GM23338 (cell line): ENCODE measurements around the gene SRI. TPM values are rescaled to one million over a fixed set of nuclear protein-coding genes. Genes with fewer than 3 reads are reported as not detected.
"Not testable (repeated sequence)": the region's sequence is repeated elsewhere in the genome, so short reads cannot be mapped to it uniquely, and the experiment has no call there.

ENCODE experiments used
- ATAC-seq: fragments of 200-7000 bp; cut with Tn5 transposase; 3 replicates; pipeline ENCODE4 v1.9.1; 2020
- DNase-seq: peaks from one replicate; pipeline ENCODE4 v3.0.0-alpha.2; 2015; ENCODE audit warnings: low spot score
- H2AFZ ChIP-seq: fragments of 200-600 bp; sonication (generic); 2 replicates; pipeline ENCODE4 v1.8.0; 2016; ENCODE audit warnings: antibody characterized with exemption, mild to moderate bottlenecking, moderate library complexity
- H3F3A ChIP-seq: fragments of 200-600 bp; sonication (generic); replicated peaks from 2 replicates; pipeline ENCODE4 v1.8.0; 2017; ENCODE audit warnings: antibody characterized with exemption, mixed run types, low read depth
- H3K27ac ChIP-seq: fragments of 200-600 bp; sonication (generic); 2 replicates; pipeline ENCODE4 v1.6.1; 2016; ENCODE audit warnings: low read depth
- H3K27me3 ChIP-seq: fragments of 200-600 bp; sonication (generic); 2 replicates; pipeline ENCODE4 v1.8.0; 2016; ENCODE audit warnings: mild to moderate bottlenecking, mixed run types, moderate library complexity; ENCODE audit not compliant: insufficient read depth
- H3K36me3 ChIP-seq: fragments of 200-600 bp; sonication (generic); 2 replicates; pipeline ENCODE4 v1.8.0; 2016; ENCODE audit warnings: mild to moderate bottlenecking; ENCODE audit not compliant: insufficient read depth
- H3K4me1 ChIP-seq: fragments of 200-600 bp; sonication (generic); 2 replicates; pipeline ENCODE4 v1.8.0; 2016; ENCODE audit warnings: mild to moderate bottlenecking, moderate library complexity; ENCODE audit not compliant: insufficient read depth
- H3K4me2 ChIP-seq: fragments of 200-600 bp; sonication (generic); 2 replicates; pipeline ENCODE4 v1.7.1; 2017; ENCODE audit warnings: mixed run types
- H3K4me3 ChIP-seq: fragments of 200-600 bp; sonication (generic); 2 replicates; pipeline ENCODE4 v1.6.1; 2016; ENCODE audit warnings: mixed run types
- H3K79me2 ChIP-seq: fragments of 200-600 bp; sonication (generic); replicated peaks from 2 replicates; pipeline ENCODE4 v1.8.0; 2017; ENCODE audit warnings: mild to moderate bottlenecking; ENCODE audit not compliant: insufficient read depth
- H3K9me2 ChIP-seq: fragments of 200-600 bp; sonication (generic); 2 replicates; pipeline ENCODE4 v1.8.0; 2017; ENCODE audit not compliant: insufficient read depth
- H4K20me1 ChIP-seq: fragments of 200-600 bp; sonication (generic); replicated peaks from 2 replicates; pipeline ENCODE4 v1.8.0; 2017; ENCODE audit warnings: mild to moderate bottlenecking; ENCODE audit not compliant: insufficient read depth
- H3K27ac Mint-ChIP-seq: 2 replicates; pipeline ENCODE4 v1.8.0; 2020; ENCODE audit warnings: inconsistent platforms, mild to moderate bottlenecking, moderate library complexity, mixed read lengths
- H3K27me3 Mint-ChIP-seq: 3 replicates; pipeline ENCODE4 v1.8.0; 2022; ENCODE audit warnings: low read depth, mild to moderate bottlenecking, moderate library complexity, mixed read lengths, inconsistent platforms; ENCODE audit not compliant: insufficient read depth, poor library complexity
- H3K36me3 Mint-ChIP-seq: 3 replicates; pipeline ENCODE4 v1.8.0; 2021; ENCODE audit warnings: low read depth, mild to moderate bottlenecking, inconsistent platforms, moderate library complexity, mixed read lengths
- H3K4me1 Mint-ChIP-seq: 3 replicates; pipeline ENCODE4 v1.8.0; 2020; ENCODE audit warnings: mild to moderate bottlenecking, inconsistent platforms, mixed read lengths
- H3K4me3 Mint-ChIP-seq: 3 replicates; pipeline ENCODE4 v1.8.0; 2021; ENCODE audit warnings: moderate library complexity, mild to moderate bottlenecking, inconsistent platforms, mixed read lengths
- H3K9me3 Mint-ChIP-seq: 3 replicates; pipeline ENCODE4 v1.8.0; 2020; ENCODE audit warnings: moderate library complexity, mild to moderate bottlenecking, inconsistent platforms, mixed read lengths
- CREB1 ChIP-seq: fragments of 250-450 bp; sonication (Bioruptor Pico); IDR thresholded peaks from 2 replicates; pipeline ENCODE4 v1.5.0; 2020; ENCODE audit warnings: low read depth, mild to moderate bottlenecking, moderate library complexity
- EZH2 ChIP-seq: fragments of 200-600 bp; sonication (generic); IDR thresholded peaks from one replicate; pipeline ENCODE4 v1.8.0; 2017; ENCODE audit warnings: antibody characterized with exemption, mild to moderate bottlenecking, low read depth; ENCODE audit not compliant: unreplicated experiment
- NANOG ChIP-seq: IDR thresholded peaks from 2 replicates; pipeline ENCODE4 v1.6.1; 2016; ENCODE audit warnings: antibody characterized with exemption, borderline replicate concordance
- REST ChIP-seq: IDR thresholded peaks from one replicate; pipeline ENCODE4 v1.6.1; 2018; ENCODE audit warnings: antibody characterized with exemption; ENCODE audit not compliant: unreplicated experiment
- STAT1 ChIP-seq: IDR thresholded peaks from one replicate; pipeline ENCODE4 v1.6.1; 2016; ENCODE audit warnings: antibody characterized with exemption; ENCODE audit not compliant: unreplicated experiment
- ZNF114 ChIP-seq: fragments of 250-450 bp; sonication (Bioruptor Pico); IDR thresholded peaks from 2 replicates; pipeline ENCODE4 v1.5.0; 2020; ENCODE audit warnings: mild to moderate bottlenecking, moderate library complexity
- ZNF331 ChIP-seq: fragments of 250-450 bp; sonication (Bioruptor Pico); IDR thresholded peaks from 2 replicates; pipeline ENCODE4 v1.5.0; 2020; ENCODE audit warnings: low read depth, mild to moderate bottlenecking, moderate library complexity
- polyA plus RNA-seq: library from polyadenylated mRNA; unstranded; fragments of >200 nt; fragmentation: Nextera tagmentation; extraction: Ambion mirVana; gene quantifications from 2 replicates; pipeline ENCODE4 v1.2.1, GENCODE V29; 2016
- total RNA-seq: library from RNA; depleted of rRNA; stranded (reverse); fragments of >200 nt; shearing (Covaris generic); gene quantifications from 2 replicates; pipeline ENCODE4 v1.2.3, GENCODE V29; 2014
- TF ChIP-seq, protein P1 (sequence below), 2 experiments: fragments of 200-600 bp in 1 of 2; sonication (generic) in 1 of 2; conservative IDR thresholded peaks; 2 replicates each; pipeline versions ENCODE4 v1.5.1 to v1.6.1; 2016 to 2017; ENCODE audit warnings: antibody characterized with exemption in 2 of 2, low read depth in 2 of 2, mild to moderate bottlenecking in 2 of 2, moderate library complexity in 1 of 2
- TF ChIP-seq, protein P2 (sequence below): fragments of 250-450 bp; sonication (Bioruptor Pico); IDR thresholded peaks from 2 replicates; pipeline ENCODE4 v1.5.0; 2020; ENCODE audit warnings: mild to moderate bottlenecking, moderate library complexity

Gene SRI
- total and polyA plus RNA-seq, 2 experiments from 2014 or later: 141 to 321 TPM

DNA sequence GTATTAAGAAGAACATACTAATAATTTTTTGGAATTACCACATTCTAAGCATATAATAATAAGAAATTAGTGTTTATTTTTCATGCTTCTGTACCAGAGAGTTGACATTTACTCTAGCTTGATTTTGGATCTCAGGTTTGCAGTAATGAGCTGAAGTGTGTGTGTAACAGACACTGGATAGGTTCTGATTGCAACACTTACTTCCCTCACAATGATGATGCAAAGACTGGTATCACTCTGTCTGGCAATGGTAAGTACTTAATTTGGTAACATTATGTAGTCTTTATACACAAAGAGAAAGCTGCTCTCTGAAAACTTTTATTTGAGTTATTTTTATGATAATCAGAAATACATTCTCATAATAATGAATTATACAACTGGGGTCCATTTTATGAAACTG is 54.1 kb downstream of the SRI start (continued):
- TF ChIP-seq, protein P1, sequence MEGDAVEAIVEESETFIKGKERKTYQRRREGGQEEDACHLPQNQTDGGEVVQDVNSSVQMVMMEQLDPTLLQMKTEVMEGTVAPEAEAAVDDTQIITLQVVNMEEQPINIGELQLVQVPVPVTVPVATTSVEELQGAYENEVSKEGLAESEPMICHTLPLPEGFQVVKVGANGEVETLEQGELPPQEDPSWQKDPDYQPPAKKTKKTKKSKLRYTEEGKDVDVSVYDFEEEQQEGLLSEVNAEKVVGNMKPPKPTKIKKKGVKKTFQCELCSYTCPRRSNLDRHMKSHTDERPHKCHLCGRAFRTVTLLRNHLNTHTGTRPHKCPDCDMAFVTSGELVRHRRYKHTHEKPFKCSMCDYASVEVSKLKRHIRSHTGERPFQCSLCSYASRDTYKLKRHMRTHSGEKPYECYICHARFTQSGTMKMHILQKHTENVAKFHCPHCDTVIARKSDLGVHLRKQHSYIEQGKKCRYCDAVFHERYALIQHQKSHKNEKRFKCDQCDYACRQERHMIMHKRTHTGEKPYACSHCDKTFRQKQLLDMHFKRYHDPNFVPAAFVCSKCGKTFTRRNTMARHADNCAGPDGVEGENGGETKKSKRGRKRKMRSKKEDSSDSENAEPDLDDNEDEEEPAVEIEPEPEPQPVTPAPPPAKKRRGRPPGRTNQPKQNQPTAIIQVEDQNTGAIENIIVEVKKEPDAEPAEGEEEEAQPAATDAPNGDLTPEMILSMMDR (conservative IDR thresholded peaks at IDR 0.05; ENCODE audit: low read depth in 2 of 2): no peak
- no peak for TF ChIP-seq CREB1

DNA sequence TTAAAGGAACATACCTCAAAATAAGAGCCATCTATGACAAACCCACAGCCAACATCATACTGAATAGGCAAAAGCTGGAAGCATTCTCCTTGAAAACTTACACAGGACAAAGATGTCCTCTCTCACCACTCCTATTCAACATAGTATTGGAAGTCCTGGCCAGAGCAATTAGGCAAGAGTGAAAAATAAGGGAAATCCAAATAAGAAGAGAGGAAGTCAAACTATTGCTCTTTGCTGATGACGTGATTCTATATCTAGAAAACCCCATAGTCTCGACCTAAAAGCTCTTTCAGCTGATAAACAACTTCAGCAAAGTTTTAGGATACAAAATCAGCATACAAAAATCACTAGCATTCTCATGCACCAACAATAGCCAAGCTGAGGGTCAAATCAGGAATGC is 60.1 kb downstream of the SRI start:
- H3K27ac Mint-ChIP-seq, H3K9me2 ChIP-seq, H2AFZ ChIP-seq, H3K27ac ChIP-seq, ATAC-seq, H4K20me1 ChIP-seq, H3K27me3 ChIP-seq, H3K4me3 ChIP-seq, H3K36me3 ChIP-seq, H3K4me3 Mint-ChIP-seq, H3K27me3 Mint-ChIP-seq, H3K4me2 ChIP-seq, H3F3A ChIP-seq, DNase-seq, H3K79me2 ChIP-seq: not testable (repeated sequence)
- H3K4me1 ChIP-seq: peaks cover 11% of the 10 kb centered on the region; the same call in 1 of the 2 replicates
- Mint-ChIP-seq H3K36me3 (peaks cover 39% of the 10 kb centered on the region), H3K4me1 (peaks cover 10% of the 10 kb centered on the region), H3K9me3 (peaks cover 39% of the 10 kb centered on the region)

GRCh38 chr7:88156356-88156755 is 63.5 kb downstream of the SRI start:
- no peak for DNase-seq
- H3K4me1 Mint-ChIP-seq: peaks cover 24% of the 10 kb centered on the region
- peaks cover 41% of the 10 kb centered on the region for H3K36me3 Mint-ChIP-seq
- Histone ChIP-seq H4K20me1 (no peaks in the 10 kb centered on the region), H3K4me3 (no peak overlapping the region), H3K27ac (no peak overlapping the region), H3F3A (no peaks in the 10 kb centered on the region), H2AFZ (no peak overlapping the region), H3K4me1 (peaks cover 25% of the 10 kb centered on the region), H3K79me2 (no peaks in the 10 kb centered on the region), H3K36me3 (peaks cover 3% of the 10 kb centered on the region; the same call in 1 of the 2 replicates), H3K9me2 (no peaks in the 10 kb centered on the region), H3K4me2 (no peak overlapping the region), H3K27me3 (no peaks in the 10 kb centered on the region)
- no peak overlapping the region for H3K4me3 Mint-ChIP-seq
- ATAC-seq: no peak
- peaks cover 37% of the 10 kb centered on the region for H3K9me3 Mint-ChIP-seq
- H3K27me3 Mint-ChIP-seq: no peaks in the 10 kb centered on the region
- no peak overlapping the region for H3K27ac Mint-ChIP-seq
- TF ChIP-seq STAT1 (no peak), ZNF114 (CRISPR knock-in tag) (no peak), REST (no peak), NANOG (no peak), EZH2 (no peak), CREB1 (no peak), ZNF331 (CRISPR knock-in tag) (no peak)
- TF ChIP-seq, protein P2, sequence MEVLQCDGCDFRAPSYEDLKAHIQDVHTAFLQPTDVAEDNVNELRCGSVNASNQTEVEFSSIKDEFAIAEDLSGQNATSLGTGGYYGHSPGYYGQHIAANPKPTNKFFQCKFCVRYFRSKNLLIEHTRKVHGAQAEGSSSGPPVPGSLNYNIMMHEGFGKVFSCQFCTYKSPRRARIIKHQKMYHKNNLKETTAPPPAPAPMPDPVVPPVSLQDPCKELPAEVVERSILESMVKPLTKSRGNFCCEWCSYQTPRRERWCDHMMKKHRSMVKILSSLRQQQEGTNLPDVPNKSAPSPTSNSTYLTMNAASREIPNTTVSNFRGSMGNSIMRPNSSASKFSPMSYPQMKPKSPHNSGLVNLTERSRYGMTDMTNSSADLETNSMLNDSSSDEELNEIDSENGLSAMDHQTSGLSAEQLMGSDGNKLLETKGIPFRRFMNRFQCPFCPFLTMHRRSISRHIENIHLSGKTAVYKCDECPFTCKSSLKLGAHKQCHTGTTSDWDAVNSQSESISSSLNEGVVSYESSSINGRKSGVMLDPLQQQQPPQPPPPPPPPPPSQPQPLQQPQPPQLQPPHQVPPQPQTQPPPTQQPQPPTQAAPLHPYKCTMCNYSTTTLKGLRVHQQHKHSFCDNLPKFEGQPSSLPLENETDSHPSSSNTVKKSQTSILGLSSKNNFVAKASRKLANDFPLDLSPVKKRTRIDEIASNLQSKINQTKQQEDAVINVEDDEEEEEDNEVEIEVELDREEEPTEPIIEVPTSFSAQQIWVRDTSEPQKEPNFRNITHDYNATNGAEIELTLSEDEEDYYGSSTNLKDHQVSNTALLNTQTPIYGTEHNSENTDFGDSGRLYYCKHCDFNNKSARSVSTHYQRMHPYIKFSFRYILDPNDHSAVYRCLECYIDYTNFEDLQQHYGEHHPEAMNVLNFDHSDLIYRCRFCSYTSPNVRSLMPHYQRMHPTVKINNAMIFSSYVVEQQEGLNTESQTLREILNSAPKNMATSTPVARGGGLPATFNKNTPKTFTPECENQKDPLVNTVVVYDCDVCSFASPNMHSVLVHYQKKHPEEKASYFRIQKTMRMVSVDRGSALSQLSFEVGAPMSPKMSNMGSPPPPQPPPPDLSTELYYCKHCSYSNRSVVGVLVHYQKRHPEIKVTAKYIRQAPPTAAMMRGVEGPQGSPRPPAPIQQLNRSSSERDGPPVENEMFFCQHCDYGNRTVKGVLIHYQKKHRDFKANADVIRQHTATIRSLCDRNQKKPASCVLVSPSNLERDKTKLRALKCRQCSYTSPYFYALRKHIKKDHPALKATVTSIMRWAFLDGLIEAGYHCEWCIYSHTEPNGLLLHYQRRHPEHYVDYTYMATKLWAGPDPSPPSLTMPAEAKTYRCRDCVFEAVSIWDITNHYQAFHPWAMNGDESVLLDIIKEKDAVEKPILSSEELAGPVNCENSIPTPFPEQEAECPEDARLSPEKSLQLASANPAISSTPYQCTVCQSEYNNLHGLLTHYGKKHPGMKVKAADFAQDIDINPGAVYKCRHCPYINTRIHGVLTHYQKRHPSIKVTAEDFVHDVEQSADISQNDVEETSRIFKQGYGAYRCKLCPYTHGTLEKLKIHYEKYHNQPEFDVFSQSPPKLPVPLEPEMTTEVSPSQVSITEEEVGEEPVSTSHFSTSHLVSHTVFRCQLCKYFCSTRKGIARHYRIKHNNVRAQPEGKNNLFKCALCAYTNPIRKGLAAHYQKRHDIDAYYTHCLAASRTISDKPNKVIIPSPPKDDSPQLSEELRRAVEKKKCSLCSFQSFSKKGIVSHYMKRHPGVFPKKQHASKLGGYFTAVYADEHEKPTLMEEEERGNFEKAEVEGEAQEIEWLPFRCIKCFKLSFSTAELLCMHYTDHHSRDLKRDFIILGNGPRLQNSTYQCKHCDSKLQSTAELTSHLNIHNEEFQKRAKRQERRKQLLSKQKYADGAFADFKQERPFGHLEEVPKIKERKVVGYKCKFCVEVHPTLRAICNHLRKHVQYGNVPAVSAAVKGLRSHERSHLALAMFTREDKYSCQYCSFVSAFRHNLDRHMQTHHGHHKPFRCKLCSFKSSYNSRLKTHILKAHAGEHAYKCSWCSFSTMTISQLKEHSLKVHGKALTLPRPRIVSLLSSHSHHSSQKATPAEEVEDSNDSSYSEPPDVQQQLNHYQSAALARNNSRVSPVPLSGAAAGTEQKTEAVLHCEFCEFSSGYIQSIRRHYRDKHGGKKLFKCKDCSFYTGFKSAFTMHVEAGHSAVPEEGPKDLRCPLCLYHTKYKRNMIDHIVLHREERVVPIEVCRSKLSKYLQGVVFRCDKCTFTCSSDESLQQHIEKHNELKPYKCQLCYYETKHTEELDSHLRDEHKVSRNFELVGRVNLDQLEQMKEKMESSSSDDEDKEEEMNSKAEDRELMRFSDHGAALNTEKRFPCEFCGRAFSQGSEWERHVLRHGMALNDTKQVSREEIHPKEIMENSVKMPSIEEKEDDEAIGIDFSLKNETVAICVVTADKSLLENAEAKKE: no peak
